Measurements from ENCODE around the gene TXK.

TXK gene

GRCh38 chr4:48109413-48110263 is 24.4 kb downstream of the TXK start:
- no peak overlapping the region for H3K27ac ChIP-seq (ENCODE audit: low read depth, low read length)
- no peaks in the 10 kb centered on the region for H3K9me3 ChIP-seq (ENCODE audit: control insufficient read depth in 1 of 2, low read length in 2 of 2)
- H3K36me3 ChIP-seq (ENCODE audit: control insufficient read depth in 1 of 2, insufficient read depth in 2 of 2, low read length in 2 of 2) = no peaks in the 10 kb centered on the region
- H3K4me1 ChIP-seq (ENCODE audit: control insufficient read depth in 1 of 2, insufficient read depth in 2 of 2, low read length in 2 of 2) = no peaks in the 10 kb centered on the region
- no peaks in the 10 kb centered on the region for H3K27me3 ChIP-seq (ENCODE audit: control insufficient read depth in 1 of 2, insufficient read depth in 2 of 2, low read length in 2 of 2)
- no peak overlapping the region for H3K9ac ChIP-seq (ENCODE audit: low read depth in 1 of 2, low read length in 2 of 2)
- H3K4me3 ChIP-seq (ENCODE audit: low read depth in 1 of 2, low read length in 2 of 2) = no peak overlapping the region

- Histone ChIP-seq H3K27ac (ENCODE audit: low read depth, low read length) (no peak overlapping the region), H3K9me3 (ENCODE audit: control insufficient read depth in 1 of 2, low read length in 2 of 2) (no peaks in the 10 kb centered on the region), H3K4me3 (ENCODE audit: low read depth in 1 of 2, low read length in 2 of 2) (no peak overlapping the region), H3K36me3 (ENCODE audit: control insufficient read depth in 1 of 2, insufficient read depth in 2 of 2, low read length in 2 of 2) (no peaks in the 10 kb centered on the region), H3K4me1 (ENCODE audit: control insufficient read depth in 1 of 2, insufficient read depth in 2 of 2, low read length in 2 of 2) (no peaks in the 10 kb centered on the region), H3K9ac (ENCODE audit: low read depth in 1 of 2, low read length in 2 of 2) (no peak overlapping the region), H3K27me3 (ENCODE audit: control insufficient read depth in 1 of 2, insufficient read depth in 2 of 2, low read length in 2 of 2) (no peaks in the 10 kb centered on the region)
Observed at GRCh38 chr4:48108309-48109073, 25.6 kb downstream of the TXK start.

- Histone ChIP-seq H3K9ac (ENCODE audit: low read depth in 1 of 2, low read length in 2 of 2) (no peak overlapping the region), H3K9me3 (ENCODE audit: control insufficient read depth in 1 of 2, low read length in 2 of 2) (no peaks in the 10 kb centered on the region), H3K4me3 (ENCODE audit: low read depth in 1 of 2, low read length in 2 of 2) (no peak overlapping the region), H3K36me3 (ENCODE audit: control insufficient read depth in 1 of 2, insufficient read depth in 2 of 2, low read length in 2 of 2) (no peaks in the 10 kb centered on the region), H3K4me1 (ENCODE audit: control insufficient read depth in 1 of 2, insufficient read depth in 2 of 2, low read length in 2 of 2) (no peaks in the 10 kb centered on the region), H3K27ac (ENCODE audit: low read depth, low read length) (no peak overlapping the region), H3K27me3 (ENCODE audit: control insufficient read depth in 1 of 2, insufficient read depth in 2 of 2, low read length in 2 of 2) (no peaks in the 10 kb centered on the region)
Observed at GRCh38 chr4:48105230-48105629, 28.8 kb downstream of the TXK start.

- no peaks in the 10 kb centered on the region for H3K36me3 ChIP-seq (ENCODE audit: control insufficient read depth in 1 of 2, insufficient read depth in 2 of 2, low read length in 2 of 2)
Observed at GRCh38 chr4:48103483-48104139, 30.4 kb downstream of the TXK start.

GRCh38 chr4:48102303-48102702 is 31.7 kb downstream of the TXK start:
- Histone ChIP-seq H3K9ac (ENCODE audit: low read depth in 1 of 2, low read length in 2 of 2) (no peak overlapping the region), H3K27me3 (ENCODE audit: control insufficient read depth in 1 of 2, insufficient read depth in 2 of 2, low read length in 2 of 2) (no peaks in the 10 kb centered on the region), H3K4me3 (ENCODE audit: low read depth in 1 of 2, low read length in 2 of 2) (no peak overlapping the region), H3K9me3 (ENCODE audit: control insufficient read depth in 1 of 2, low read length in 2 of 2) (no peaks in the 10 kb centered on the region), H3K27ac (ENCODE audit: low read depth, low read length) (no peak overlapping the region), H3K36me3 (ENCODE audit: control insufficient read depth in 1 of 2, insufficient read depth in 2 of 2, low read length in 2 of 2) (no peaks in the 10 kb centered on the region), H3K4me1 (ENCODE audit: control insufficient read depth in 1 of 2, insufficient read depth in 2 of 2, low read length in 2 of 2) (no peaks in the 10 kb centered on the region)

More at GRCh38 chr4:48103483-48104139, 30.4 kb downstream of the TXK start:
- H3K4me3 ChIP-seq (ENCODE audit: low read depth in 1 of 2, low read length in 2 of 2) = no peak overlapping the region
- no peaks in the 10 kb centered on the region for H3K4me1 ChIP-seq (ENCODE audit: control insufficient read depth in 1 of 2, insufficient read depth in 2 of 2, low read length in 2 of 2)
- no peaks in the 10 kb centered on the region for H3K9me3 ChIP-seq (ENCODE audit: control insufficient read depth in 1 of 2, low read length in 2 of 2)
- no peak overlapping the region for H3K9ac ChIP-seq (ENCODE audit: low read depth in 1 of 2, low read length in 2 of 2)
- no peaks in the 10 kb centered on the region for H3K27me3 ChIP-seq (ENCODE audit: control insufficient read depth in 1 of 2, insufficient read depth in 2 of 2, low read length in 2 of 2)
- H3K27ac ChIP-seq (ENCODE audit: low read depth, low read length) = no peak overlapping the region

GRCh38 chr4:48100256-48100655 is 33.8 kb downstream of the TXK start:
- no peak overlapping the region for H3K27ac ChIP-seq (ENCODE audit: low read depth, low read length)
- H3K27me3 ChIP-seq (ENCODE audit: control insufficient read depth in 1 of 2, insufficient read depth in 2 of 2, low read length in 2 of 2) = no peaks in the 10 kb centered on the region
- H3K9ac ChIP-seq (ENCODE audit: low read depth in 1 of 2, low read length in 2 of 2) = no peak overlapping the region
- H3K36me3 ChIP-seq (ENCODE audit: control insufficient read depth in 1 of 2, insufficient read depth in 2 of 2, low read length in 2 of 2) = no peaks in the 10 kb centered on the region
- no peaks in the 10 kb centered on the region for H3K9me3 ChIP-seq (ENCODE audit: control insufficient read depth in 1 of 2, low read length in 2 of 2)
- no peaks in the 10 kb centered on the region for H3K4me1 ChIP-seq (ENCODE audit: control insufficient read depth in 1 of 2, insufficient read depth in 2 of 2, low read length in 2 of 2)
- no peak overlapping the region for H3K4me3 ChIP-seq (ENCODE audit: low read depth in 1 of 2, low read length in 2 of 2)

- Histone ChIP-seq H3K27ac (ENCODE audit: low read depth, low read length) (no peak overlapping the region), H3K36me3 (ENCODE audit: control insufficient read depth in 1 of 2, insufficient read depth in 2 of 2, low read length in 2 of 2) (no peaks in the 10 kb centered on the region), H3K9me3 (ENCODE audit: control insufficient read depth in 1 of 2, low read length in 2 of 2) (no peaks in the 10 kb centered on the region), H3K4me1 (ENCODE audit: control insufficient read depth in 1 of 2, insufficient read depth in 2 of 2, low read length in 2 of 2) (peaks cover 5 to 14% of the 10 kb centered on the region in 2 donors), H3K9ac (ENCODE audit: low read depth in 1 of 2, low read length in 2 of 2) (no peak overlapping the region), H3K27me3 (ENCODE audit: control insufficient read depth in 1 of 2, insufficient read depth in 2 of 2, low read length in 2 of 2) (no peaks in the 10 kb centered on the region), H3K4me3 (ENCODE audit: low read depth in 1 of 2, low read length in 2 of 2) (no peak overlapping the region)
Observed at GRCh38 chr4:48095441-48095840, 38.6 kb downstream of the TXK start.

- Histone ChIP-seq H3K9me3 (ENCODE audit: control insufficient read depth in 1 of 2, low read length in 2 of 2) (no peaks in the 10 kb centered on the region), H3K4me3 (ENCODE audit: low read depth in 1 of 2, low read length in 2 of 2) (no peak overlapping the region), H3K36me3 (ENCODE audit: control insufficient read depth in 1 of 2, insufficient read depth in 2 of 2, low read length in 2 of 2) (no peaks in the 10 kb centered on the region), H3K4me1 (ENCODE audit: control insufficient read depth in 1 of 2, insufficient read depth in 2 of 2, low read length in 2 of 2) (peaks cover 5 to 14% of the 10 kb centered on the region in 2 donors), H3K9ac (ENCODE audit: low read depth in 1 of 2, low read length in 2 of 2) (no peak overlapping the region), H3K27me3 (ENCODE audit: control insufficient read depth in 1 of 2, insufficient read depth in 2 of 2, low read length in 2 of 2) (no peaks in the 10 kb centered on the region), H3K27ac (ENCODE audit: low read depth, low read length) (no peak overlapping the region)
Observed at GRCh38 chr4:48093991-48094416, 40.0 kb downstream of the TXK start.

GRCh38 chr4:48090621-48091020 is 43.4 kb downstream of the TXK start:
- Histone ChIP-seq H3K4me1 (ENCODE audit: control insufficient read depth in 1 of 2, insufficient read depth in 2 of 2, low read length in 2 of 2) (peaks cover 5 to 14% of the 10 kb centered on the region in 2 donors), H3K9me3 (ENCODE audit: control insufficient read depth in 1 of 2, low read length in 2 of 2) (no peaks in the 10 kb centered on the region), H3K36me3 (ENCODE audit: control insufficient read depth in 1 of 2, insufficient read depth in 2 of 2, low read length in 2 of 2) (no peaks in the 10 kb centered on the region), H3K4me3 (ENCODE audit: low read depth in 1 of 2, low read length in 2 of 2) (no peak overlapping the region), H3K27me3 (ENCODE audit: control insufficient read depth in 1 of 2, insufficient read depth in 2 of 2, low read length in 2 of 2) (no peaks in the 10 kb centered on the region), H3K9ac (ENCODE audit: low read depth in 1 of 2, low read length in 2 of 2) (no peak overlapping the region), H3K27ac (ENCODE audit: low read depth, low read length) (no peak overlapping the region)
